ENCODE data around the gene AAK1.

Gene AAK1

GRCh38 chr2:69501301-69501700 is 142.2 kb downstream of the AAK1 start:
- H3K36me3 ChIP-seq (ENCODE audit: control insufficient read depth, insufficient read depth, low read length) = no peaks in the 10 kb centered on the region
- H3K4me3 ChIP-seq (ENCODE audit: low read length) = no peak overlapping the region
- no peak overlapping the region for H3K9ac ChIP-seq (ENCODE audit: low read length)
- H3K27me3 ChIP-seq (ENCODE audit: control insufficient read depth, insufficient read depth, low read length) = no peaks in the 10 kb centered on the region
- no peak overlapping the region for H3K27ac ChIP-seq (ENCODE audit: low read depth, low read length)
- no peaks in the 10 kb centered on the region for H3K4me1 ChIP-seq (ENCODE audit: control insufficient read depth, insufficient read depth, low read length)

GRCh38 chr2:69499966-69500365 is 143.6 kb downstream of the AAK1 start:
- Histone ChIP-seq H3K27ac (ENCODE audit: low read depth, low read length) (no peak overlapping the region), H3K4me3 (ENCODE audit: low read length) (no peak overlapping the region), H3K27me3 (ENCODE audit: control insufficient read depth, insufficient read depth, low read length) (no peaks in the 10 kb centered on the region), H3K4me1 (ENCODE audit: control insufficient read depth, insufficient read depth, low read length) (no peaks in the 10 kb centered on the region), H3K9ac (ENCODE audit: low read length) (no peak overlapping the region), H3K36me3 (ENCODE audit: control insufficient read depth, insufficient read depth, low read length) (no peaks in the 10 kb centered on the region)

GRCh38 chr2:69499242-69499641 is 144.3 kb downstream of the AAK1 start:
- Histone ChIP-seq H3K27ac (ENCODE audit: low read depth, low read length) (no peak overlapping the region), H3K36me3 (ENCODE audit: control insufficient read depth, insufficient read depth, low read length) (no peaks in the 10 kb centered on the region), H3K4me1 (ENCODE audit: control insufficient read depth, insufficient read depth, low read length) (no peaks in the 10 kb centered on the region), H3K9ac (ENCODE audit: low read length) (no peak overlapping the region), H3K27me3 (ENCODE audit: control insufficient read depth, insufficient read depth, low read length) (no peaks in the 10 kb centered on the region), H3K4me3 (ENCODE audit: low read length) (no peak overlapping the region)

GRCh38 chr2:69495861-69496260 is 147.7 kb downstream of the AAK1 start:
- Histone ChIP-seq H3K27ac (ENCODE audit: low read depth, low read length) (no peak overlapping the region), H3K4me3 (ENCODE audit: low read length) (no peak overlapping the region), H3K27me3 (ENCODE audit: control insufficient read depth, insufficient read depth, low read length) (no peaks in the 10 kb centered on the region), H3K4me1 (ENCODE audit: control insufficient read depth, insufficient read depth, low read length) (no peaks in the 10 kb centered on the region), H3K36me3 (ENCODE audit: control insufficient read depth, insufficient read depth, low read length) (no peaks in the 10 kb centered on the region), H3K9ac (ENCODE audit: low read length) (no peak overlapping the region)

- Histone ChIP-seq H3K36me3 (ENCODE audit: control insufficient read depth, insufficient read depth, low read length) (no peaks in the 10 kb centered on the region), H3K27ac (ENCODE audit: low read depth, low read length) (no peak overlapping the region)
Measured at GRCh38 chr2:69495008-69495407, 148.5 kb downstream of the AAK1 start.

GRCh38 chr2:69494126-69494525 is 149.4 kb downstream of the AAK1 start:
- Histone ChIP-seq H3K27ac (ENCODE audit: low read depth, low read length) (no peak overlapping the region), H3K4me3 (ENCODE audit: low read length) (no peak overlapping the region), H3K36me3 (ENCODE audit: control insufficient read depth, insufficient read depth, low read length) (peaks cover 2% of the 10 kb centered on the region), H3K27me3 (ENCODE audit: control insufficient read depth, insufficient read depth, low read length) (no peaks in the 10 kb centered on the region), H3K4me1 (ENCODE audit: control insufficient read depth, insufficient read depth, low read length) (no peaks in the 10 kb centered on the region), H3K9ac (ENCODE audit: low read length) (no peak overlapping the region)

More at GRCh38 chr2:69495008-69495407, 148.5 kb downstream of the AAK1 start:
- Histone ChIP-seq H3K9ac (ENCODE audit: low read length) (no peak overlapping the region), H3K4me1 (ENCODE audit: control insufficient read depth, insufficient read depth, low read length) (no peaks in the 10 kb centered on the region), H3K27me3 (ENCODE audit: control insufficient read depth, insufficient read depth, low read length) (no peaks in the 10 kb centered on the region), H3K4me3 (ENCODE audit: low read length) (no peak overlapping the region)

GRCh38 chr2:69493268-69493667 is 150.3 kb downstream of the AAK1 start:
- H3K4me1 ChIP-seq (ENCODE audit: control insufficient read depth, insufficient read depth, low read length) = no peaks in the 10 kb centered on the region
- H3K9ac ChIP-seq (ENCODE audit: low read length) = no peak overlapping the region
- no peak overlapping the region for H3K4me3 ChIP-seq (ENCODE audit: low read length)
- no peaks in the 10 kb centered on the region for H3K27me3 ChIP-seq (ENCODE audit: control insufficient read depth, insufficient read depth, low read length)
- H3K27ac ChIP-seq (ENCODE audit: low read depth, low read length) = no peak overlapping the region
- H3K36me3 ChIP-seq (ENCODE audit: control insufficient read depth, insufficient read depth, low read length) = peaks cover 2% of the 10 kb centered on the region

- Histone ChIP-seq H3K4me3 (ENCODE audit: low read length) (no peak overlapping the region), H3K36me3 (ENCODE audit: control insufficient read depth, insufficient read depth, low read length) (peaks cover 2% of the 10 kb centered on the region), H3K9ac (ENCODE audit: low read length) (no peak overlapping the region), H3K4me1 (ENCODE audit: control insufficient read depth, insufficient read depth, low read length) (no peaks in the 10 kb centered on the region), H3K27ac (ENCODE audit: low read depth, low read length) (no peak overlapping the region), H3K27me3 (ENCODE audit: control insufficient read depth, insufficient read depth, low read length) (no peaks in the 10 kb centered on the region)
Measured at GRCh38 chr2:69491864-69492263, 151.7 kb downstream of the AAK1 start.

- Histone ChIP-seq H3K27ac (ENCODE audit: low read depth, low read length) (no peak overlapping the region), H3K4me3 (ENCODE audit: low read length) (no peak overlapping the region), H3K4me1 (ENCODE audit: control insufficient read depth, insufficient read depth, low read length) (no peaks in the 10 kb centered on the region), H3K9ac (ENCODE audit: low read length) (no peak overlapping the region), H3K27me3 (ENCODE audit: control insufficient read depth, insufficient read depth, low read length) (no peaks in the 10 kb centered on the region), H3K36me3 (ENCODE audit: control insufficient read depth, insufficient read depth, low read length) (peaks cover 2% of the 10 kb centered on the region)
Measured at GRCh38 chr2:69490486-69490885, 153.1 kb downstream of the AAK1 start.

GRCh38 chr2:69489793-69490192 is 153.7 kb downstream of the AAK1 start:
- Histone ChIP-seq H3K9ac (ENCODE audit: low read length) (no peak overlapping the region), H3K27ac (ENCODE audit: low read depth, low read length) (no peak overlapping the region), H3K4me3 (ENCODE audit: low read length) (no peak overlapping the region), H3K4me1 (ENCODE audit: control insufficient read depth, insufficient read depth, low read length) (no peaks in the 10 kb centered on the region), H3K27me3 (ENCODE audit: control insufficient read depth, insufficient read depth, low read length) (no peaks in the 10 kb centered on the region), H3K36me3 (ENCODE audit: control insufficient read depth, insufficient read depth, low read length) (peaks cover 2% of the 10 kb centered on the region)

- no peaks in the 10 kb centered on the region for H3K27me3 ChIP-seq (ENCODE audit: control insufficient read depth, insufficient read depth, low read length)
- H3K4me1 ChIP-seq (ENCODE audit: control insufficient read depth, insufficient read depth, low read length) = no peaks in the 10 kb centered on the region
- H3K9ac ChIP-seq (ENCODE audit: low read length) = no peak overlapping the region
- no peak overlapping the region for H3K4me3 ChIP-seq (ENCODE audit: low read length)
- H3K36me3 ChIP-seq (ENCODE audit: control insufficient read depth, insufficient read depth, low read length) = no peaks in the 10 kb centered on the region
- no peak overlapping the region for H3K27ac ChIP-seq (ENCODE audit: low read depth, low read length)
Measured at GRCh38 chr2:69483696-69484095, 159.8 kb downstream of the AAK1 start.

- H3K27me3 ChIP-seq (ENCODE audit: control insufficient read depth, insufficient read depth, low read length) = no peaks in the 10 kb centered on the region
- no peak overlapping the region for H3K4me3 ChIP-seq (ENCODE audit: low read length)
- H3K9ac ChIP-seq (ENCODE audit: low read length) = no peak overlapping the region
- H3K4me1 ChIP-seq (ENCODE audit: control insufficient read depth, insufficient read depth, low read length) = no peaks in the 10 kb centered on the region
- H3K36me3 ChIP-seq (ENCODE audit: control insufficient read depth, insufficient read depth, low read length) = no peaks in the 10 kb centered on the region
- H3K27ac ChIP-seq (ENCODE audit: low read depth, low read length) = no peak overlapping the region
Measured at GRCh38 chr2:69483024-69483423, 160.5 kb downstream of the AAK1 start.

- Histone ChIP-seq H3K27me3 (ENCODE audit: control insufficient read depth, insufficient read depth, low read length) (no peaks in the 10 kb centered on the region), H3K36me3 (ENCODE audit: control insufficient read depth, insufficient read depth, low read length) (no peaks in the 10 kb centered on the region), H3K9ac (ENCODE audit: low read length) (no peak overlapping the region), H3K4me3 (ENCODE audit: low read length) (no peak overlapping the region), H3K4me1 (ENCODE audit: control insufficient read depth, insufficient read depth, low read length) (no peaks in the 10 kb centered on the region), H3K27ac (ENCODE audit: low read depth, low read length) (no peak overlapping the region)
Measured at GRCh38 chr2:69482471-69482870, 161.1 kb downstream of the AAK1 start.

Measured in rectal smooth muscle tissue (tissue), 1 donor.